ENCODE results near the gene SLC9A9. TPM values are rescaled to one million over a fixed set of nuclear protein-coding genes. Genes with fewer than 3 reads are reported as not detected.

SLC9A9 gene
- total RNA-seq, 1 donor from 2014 or later = 4.9 TPM

DNA sequence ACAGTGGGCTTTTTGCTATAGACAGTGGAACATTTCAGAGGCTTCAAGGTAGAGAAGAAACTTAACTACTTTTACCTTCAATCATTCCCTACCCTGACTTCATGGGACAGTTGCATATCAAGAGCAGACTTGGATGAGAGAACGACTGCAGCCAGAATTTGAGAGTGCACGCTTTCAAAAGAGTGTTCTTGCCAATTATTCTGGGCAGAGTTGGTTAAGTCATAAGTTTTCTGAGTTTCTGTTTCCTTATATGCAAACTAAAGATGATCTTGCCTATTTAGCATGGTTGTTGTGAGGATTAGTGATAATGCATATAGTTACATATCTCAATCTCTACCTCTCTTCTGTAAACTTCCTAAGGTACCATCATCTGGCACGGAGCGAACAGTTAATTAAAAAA is 7.6 kb downstream of the SLC9A9 start:
- Histone ChIP-seq H3K36me3 (no peaks in the 10 kb centered on the region), H3K4me3 (no peak overlapping the region), H3K4me1 (no peaks in the 10 kb centered on the region), H3K27ac (replicated peaks) (no peak overlapping the region), H3K27me3 (ENCODE audit: low read depth) (no peaks in the 10 kb centered on the region), H3K9me3 (replicated peaks) (no peaks in the 10 kb centered on the region)
- intact Hi-C loops (cut with micrococcal nuclease) = no loop called here
- DNase-seq = no peak
- TF ChIP-seq, protein P1, sequence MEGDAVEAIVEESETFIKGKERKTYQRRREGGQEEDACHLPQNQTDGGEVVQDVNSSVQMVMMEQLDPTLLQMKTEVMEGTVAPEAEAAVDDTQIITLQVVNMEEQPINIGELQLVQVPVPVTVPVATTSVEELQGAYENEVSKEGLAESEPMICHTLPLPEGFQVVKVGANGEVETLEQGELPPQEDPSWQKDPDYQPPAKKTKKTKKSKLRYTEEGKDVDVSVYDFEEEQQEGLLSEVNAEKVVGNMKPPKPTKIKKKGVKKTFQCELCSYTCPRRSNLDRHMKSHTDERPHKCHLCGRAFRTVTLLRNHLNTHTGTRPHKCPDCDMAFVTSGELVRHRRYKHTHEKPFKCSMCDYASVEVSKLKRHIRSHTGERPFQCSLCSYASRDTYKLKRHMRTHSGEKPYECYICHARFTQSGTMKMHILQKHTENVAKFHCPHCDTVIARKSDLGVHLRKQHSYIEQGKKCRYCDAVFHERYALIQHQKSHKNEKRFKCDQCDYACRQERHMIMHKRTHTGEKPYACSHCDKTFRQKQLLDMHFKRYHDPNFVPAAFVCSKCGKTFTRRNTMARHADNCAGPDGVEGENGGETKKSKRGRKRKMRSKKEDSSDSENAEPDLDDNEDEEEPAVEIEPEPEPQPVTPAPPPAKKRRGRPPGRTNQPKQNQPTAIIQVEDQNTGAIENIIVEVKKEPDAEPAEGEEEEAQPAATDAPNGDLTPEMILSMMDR (IDR thresholded peaks at IDR 0.05; ENCODE audit: borderline replicate concordance) = no peak

DNA sequence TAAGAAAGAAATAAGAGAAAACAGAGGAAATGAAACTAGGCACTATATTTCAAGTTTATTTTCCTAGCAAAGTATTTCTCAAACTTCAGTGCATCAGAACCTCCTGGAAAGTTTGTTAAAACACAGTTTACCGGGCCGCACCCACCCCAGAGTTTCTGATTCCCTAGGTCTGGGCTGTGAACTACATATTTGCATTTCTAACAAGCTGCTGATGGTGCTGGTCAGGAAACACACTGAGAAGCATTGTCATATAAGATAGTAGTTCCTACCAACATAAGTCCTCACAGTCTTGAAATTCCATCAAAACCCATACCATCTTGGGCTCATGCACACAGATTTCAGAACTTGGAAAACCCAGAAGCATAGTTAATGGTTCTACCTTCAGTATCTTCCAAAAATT is 8.3 kb downstream of the SLC9A9 start:
- no peaks in the 10 kb centered on the region for H3K36me3 ChIP-seq
- H3K4me1 ChIP-seq = no peaks in the 10 kb centered on the region
- no peak overlapping the region for H3K4me3 ChIP-seq
- TF ChIP-seq, protein P1 (IDR thresholded peaks at IDR 0.05; ENCODE audit: borderline replicate concordance) = no peak
- no peaks in the 10 kb centered on the region for H3K27me3 ChIP-seq (ENCODE audit: low read depth)
- no peak for DNase-seq
- H3K27ac ChIP-seq (replicated peaks) = no peak overlapping the region
- H3K9me3 ChIP-seq (replicated peaks) = no peaks in the 10 kb centered on the region
- intact Hi-C loops (cut with micrococcal nuclease) = no loop called here

DNA sequence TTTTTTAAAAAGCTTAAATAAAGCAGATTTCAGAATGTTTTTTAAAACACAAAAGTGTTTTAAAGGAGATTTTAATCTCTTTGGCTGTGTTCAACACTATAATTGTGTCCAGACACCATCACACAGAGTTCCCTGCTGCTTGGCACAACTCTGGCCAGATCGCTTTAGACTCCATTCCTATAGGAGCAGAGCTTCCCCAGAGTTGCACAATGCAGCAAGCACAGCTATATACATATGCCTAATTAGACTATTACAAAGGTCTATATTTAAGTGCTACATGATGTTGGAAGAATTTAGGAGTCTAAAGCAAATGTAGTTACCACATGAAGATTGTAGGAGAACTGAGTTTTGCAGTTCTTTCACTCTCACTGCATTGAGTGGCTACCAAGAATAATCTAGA is 11.2 kb downstream of the SLC9A9 start:
- TF ChIP-seq, protein P1 (IDR thresholded peaks at IDR 0.05; ENCODE audit: borderline replicate concordance) = no peak
- no peak overlapping the region for H3K27ac ChIP-seq (replicated peaks)
- no peak overlapping the region for H3K4me3 ChIP-seq
- no peaks in the 10 kb centered on the region for H3K9me3 ChIP-seq (replicated peaks)
- no peaks in the 10 kb centered on the region for H3K36me3 ChIP-seq
- no peak for DNase-seq
- no peaks in the 10 kb centered on the region for H3K27me3 ChIP-seq (ENCODE audit: low read depth)
- no peaks in the 10 kb centered on the region for H3K4me1 ChIP-seq
- intact Hi-C loops (cut with micrococcal nuclease) = no loop called here

- Histone ChIP-seq H3K4me1 (peaks cover 8% of the 10 kb centered on the region), H3K36me3 (no peaks in the 10 kb centered on the region), H3K27ac (replicated peaks) (no peak overlapping the region), H3K9me3 (replicated peaks) (no peaks in the 10 kb centered on the region), H3K27me3 (ENCODE audit: low read depth) (no peaks in the 10 kb centered on the region), H3K4me3 (no peak overlapping the region)
- intact Hi-C loops (cut with micrococcal nuclease) = no loop called here
- no peak for DNase-seq
- TF ChIP-seq, protein P1 (IDR thresholded peaks at IDR 0.05; ENCODE audit: borderline replicate concordance) = no peak
Observed at GRCh38 chr3:143835312-143835711, 13.0 kb downstream of the SLC9A9 start.

- TF ChIP-seq, protein P1 (IDR thresholded peaks at IDR 0.05; ENCODE audit: borderline replicate concordance) = no peak
- Histone ChIP-seq H3K27ac (replicated peaks) (no peak overlapping the region), H3K36me3 (no peaks in the 10 kb centered on the region), H3K4me1 (peaks cover 8% of the 10 kb centered on the region), H3K9me3 (replicated peaks) (no peaks in the 10 kb centered on the region), H3K27me3 (ENCODE audit: low read depth) (no peaks in the 10 kb centered on the region), H3K4me3 (no peak overlapping the region)
- no peak for DNase-seq
- intact Hi-C loops (cut with micrococcal nuclease) = no loop called here
Observed at GRCh38 chr3:143832433-143832832, 15.8 kb downstream of the SLC9A9 start.

GRCh38 chr3:143831994-143832393 is 16.3 kb downstream of the SLC9A9 start:
- Histone ChIP-seq H3K27me3 (ENCODE audit: low read depth) (no peaks in the 10 kb centered on the region), H3K27ac (replicated peaks) (peak overlapping the region; percentile 36), H3K4me3 (no peak overlapping the region), H3K4me1 (peaks cover 8% of the 10 kb centered on the region), H3K36me3 (no peaks in the 10 kb centered on the region), H3K9me3 (replicated peaks) (no peaks in the 10 kb centered on the region)
- no peak for DNase-seq
- intact Hi-C loops (cut with micrococcal nuclease) = no loop called here
- TF ChIP-seq, protein P1 (IDR thresholded peaks at IDR 0.05; ENCODE audit: borderline replicate concordance) = no peak

Measured in left ventricle myocardium inferior (tissue), 1 donor.